Frontal cortex (tissue), 4 donors: Measurements from ENCODE around the gene PLGRKT. TPM values are rescaled to one million over a fixed set of nuclear protein-coding genes. Genes with fewer than 3 reads are reported as not detected.
"Not testable (repeated sequence)": the region's sequence is repeated elsewhere in the genome, so short reads cannot be mapped to it uniquely, and the experiment has no call there.

Experiments used
- DNase-seq, 2 donors: peaks; one replicate each; pipeline ENCODE4 v3.0.0; 2012; ENCODE audit warnings: low spot score in 2 of 2
- FAIRE-seq: peaks from 2 replicates; lab custom pipeline; 2012; peaks lifted over from hg19 to GRCh38; lab: Jason Lieb, UNC
- total RNA-seq: library from RNA; depleted of rRNA; stranded (reverse); fragments of >200 nt; gene quantifications from one replicate; pipeline ENCODE4 v1.2.3, GENCODE V29; 2014
- donor health status: control.
- donor health status: control.
- donor health status: control.

PLGRKT gene
- total RNA-seq, 1 donor from 2014 or later: 23.2 TPM

- DNase-seq (no peak), FAIRE-seq (no peak)
These were observed 15.9 kb upstream of the PLGRKT start for GRCh38 chr9:5453673-5454072.

- no peak for FAIRE-seq
These were observed 15.3 kb upstream of the PLGRKT start for GRCh38 chr9:5453004-5453403.

GRCh38 chr9:5452286-5452609 lies 14.5 kb upstream of the PLGRKT start:
- FAIRE-seq: no peak

More at GRCh38 chr9:5453004-5453403, 15.3 kb upstream of the PLGRKT start:
- DNase-seq: no peak

GRCh38 chr9:5450359-5451091 lies 12.8 kb upstream of the PLGRKT start, which contains the start of gene CD274:
CD274 (plus strand) TSS chr9:5450542; CDS start chr9:5456114, 5,572 bp downstream.
- FAIRE-seq: no peak
- peak; percentile 43 to 58 for DNase-seq

More at GRCh38 chr9:5452286-5452609, 14.5 kb upstream of the PLGRKT start:
- DNase-seq: no peak

GRCh38 chr9:5449521-5450358 lies 12.0 kb upstream of the PLGRKT start:
- DNase-seq (no peak), FAIRE-seq (no peak)

GRCh38 chr9:5448461-5449435 lies 11.0 kb upstream of the PLGRKT start:
- FAIRE-seq (no peak), DNase-seq (no peak)

- FAIRE-seq (no peak), DNase-seq (no peak)
These were observed 10.3 kb upstream of the PLGRKT start for GRCh38 chr9:5448016-5448415.

GRCh38 chr9:5447337-5447736 lies 9.6 kb upstream of the PLGRKT start:
- FAIRE-seq (no peak), DNase-seq (no peak)

GRCh38 chr9:5446451-5447236 lies 8.9 kb upstream of the PLGRKT start:
- DNase-seq (no peak), FAIRE-seq (no peak)

- FAIRE-seq: peak; percentile 36
- no peak for DNase-seq
These were observed 8.2 kb upstream of the PLGRKT start for GRCh38 chr9:5445886-5446285.

- not testable (repeated sequence) for FAIRE-seq, DNase-seq
These were observed 7.4 kb upstream of the PLGRKT start for GRCh38 chr9:5445096-5445495.

- FAIRE-seq (no peak), DNase-seq (no peak)
These were observed 6.1 kb upstream of the PLGRKT start for GRCh38 chr9:5443850-5444249.

GRCh38 chr9:5442400-5443011 lies 4.8 kb upstream of the PLGRKT start:
- FAIRE-seq (peak; percentile 58), DNase-seq (no peak)

- no peak for FAIRE-seq
- DNase-seq: no peak
These were observed 3.3 kb upstream of the PLGRKT start for GRCh38 chr9:5441043-5441442.

- DNase-seq (no peak), FAIRE-seq (no peak)
These were observed 2.7 kb upstream of the PLGRKT start for GRCh38 chr9:5440426-5440825.

- no peak for DNase-seq
- FAIRE-seq: no peak
These were observed 807 bp upstream of the PLGRKT start for GRCh38 chr9:5438301-5439162.

GRCh38 chr9:5436441-5436840 lies 1.3 kb downstream of the PLGRKT start:
- FAIRE-seq (no peak), DNase-seq (no peak)

- no peak for FAIRE-seq
- DNase-seq: no peak
These were observed 1.8 kb downstream of the PLGRKT start for GRCh38 chr9:5435912-5436311.
